Astrocyte (in vitro differentiated cells and primary cell): ENCODE results near the gene ATAD3A.
"Not testable (repeated sequence)": the region's sequence is repeated elsewhere in the genome, so short reads cannot be mapped to it uniquely, and the experiment has no call there.

Experiments
- EZH2 ChIP-seq: IDR thresholded peaks from 2 replicates; pipeline ENCODE4 v1.6.1; 2012; ENCODE audit warnings: mild to moderate bottlenecking, low read length, inconsistent platforms; ENCODE audit not compliant: insufficient read depth
- TF ChIP-seq, protein P1 (sequence below): IDR thresholded peaks from 2 replicates; pipeline ENCODE4 v1.5.1; 2011; ENCODE audit warnings: low read depth, mild to moderate bottlenecking, inconsistent platforms, low read length, moderate library complexity; ENCODE audit not compliant: insufficient read depth

DNA sequence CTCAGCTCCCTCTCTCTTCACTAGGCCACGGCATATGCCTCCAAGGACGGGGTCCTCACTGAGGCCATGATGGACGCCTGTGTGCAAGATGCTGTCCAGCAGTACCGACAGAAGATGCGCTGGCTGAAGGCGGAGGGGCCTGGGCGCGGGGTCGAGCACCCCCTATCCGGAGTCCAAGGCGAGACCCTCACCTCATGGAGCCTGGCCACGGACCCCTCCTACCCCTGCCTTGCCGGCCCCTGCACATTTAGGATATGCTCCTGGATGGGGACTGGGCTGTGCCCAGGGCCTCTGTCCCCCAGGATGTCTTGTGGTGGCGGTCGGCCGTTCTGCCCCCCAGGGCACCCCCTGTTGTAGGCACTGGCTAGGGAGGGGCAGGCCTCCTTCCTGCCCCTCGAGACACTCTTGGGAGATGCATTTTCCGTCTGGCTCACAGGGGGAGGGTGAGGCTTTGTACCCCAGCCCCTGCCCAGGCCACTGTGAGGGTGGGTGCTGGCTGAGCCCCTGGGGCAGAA is 16.4 kb upstream of the ATAD3A start:
- TF ChIP-seq, protein P1, sequence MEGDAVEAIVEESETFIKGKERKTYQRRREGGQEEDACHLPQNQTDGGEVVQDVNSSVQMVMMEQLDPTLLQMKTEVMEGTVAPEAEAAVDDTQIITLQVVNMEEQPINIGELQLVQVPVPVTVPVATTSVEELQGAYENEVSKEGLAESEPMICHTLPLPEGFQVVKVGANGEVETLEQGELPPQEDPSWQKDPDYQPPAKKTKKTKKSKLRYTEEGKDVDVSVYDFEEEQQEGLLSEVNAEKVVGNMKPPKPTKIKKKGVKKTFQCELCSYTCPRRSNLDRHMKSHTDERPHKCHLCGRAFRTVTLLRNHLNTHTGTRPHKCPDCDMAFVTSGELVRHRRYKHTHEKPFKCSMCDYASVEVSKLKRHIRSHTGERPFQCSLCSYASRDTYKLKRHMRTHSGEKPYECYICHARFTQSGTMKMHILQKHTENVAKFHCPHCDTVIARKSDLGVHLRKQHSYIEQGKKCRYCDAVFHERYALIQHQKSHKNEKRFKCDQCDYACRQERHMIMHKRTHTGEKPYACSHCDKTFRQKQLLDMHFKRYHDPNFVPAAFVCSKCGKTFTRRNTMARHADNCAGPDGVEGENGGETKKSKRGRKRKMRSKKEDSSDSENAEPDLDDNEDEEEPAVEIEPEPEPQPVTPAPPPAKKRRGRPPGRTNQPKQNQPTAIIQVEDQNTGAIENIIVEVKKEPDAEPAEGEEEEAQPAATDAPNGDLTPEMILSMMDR, result not testable (repeated sequence)
- not testable (repeated sequence) for TF ChIP-seq EZH2
